Measurements from ENCODE around the gene NHS.

NHS gene

GRCh38 chrX:17520016-17520615 is 145.1 kb downstream of the NHS start:
- TF ChIP-seq POLR2AphosphoS5 (IDR thresholded peaks at IDR 0.05; ENCODE audit: low read depth, low read length) (no peak), SIN3A (IDR thresholded peaks at IDR 0.05; ENCODE audit: borderline replicate concordance, insufficient read depth, low read length) (no peak), TAF1 (IDR thresholded peaks at IDR 0.05; ENCODE audit: borderline replicate concordance, insufficient read depth, low read length) (no peak), FOXP2 (optimal IDR thresholded peaks at IDR 0.05; ENCODE audit: borderline replicate concordance, extremely low read depth, extremely low read length, insufficient read depth) (no peak)
- TF ChIP-seq, protein P1, sequence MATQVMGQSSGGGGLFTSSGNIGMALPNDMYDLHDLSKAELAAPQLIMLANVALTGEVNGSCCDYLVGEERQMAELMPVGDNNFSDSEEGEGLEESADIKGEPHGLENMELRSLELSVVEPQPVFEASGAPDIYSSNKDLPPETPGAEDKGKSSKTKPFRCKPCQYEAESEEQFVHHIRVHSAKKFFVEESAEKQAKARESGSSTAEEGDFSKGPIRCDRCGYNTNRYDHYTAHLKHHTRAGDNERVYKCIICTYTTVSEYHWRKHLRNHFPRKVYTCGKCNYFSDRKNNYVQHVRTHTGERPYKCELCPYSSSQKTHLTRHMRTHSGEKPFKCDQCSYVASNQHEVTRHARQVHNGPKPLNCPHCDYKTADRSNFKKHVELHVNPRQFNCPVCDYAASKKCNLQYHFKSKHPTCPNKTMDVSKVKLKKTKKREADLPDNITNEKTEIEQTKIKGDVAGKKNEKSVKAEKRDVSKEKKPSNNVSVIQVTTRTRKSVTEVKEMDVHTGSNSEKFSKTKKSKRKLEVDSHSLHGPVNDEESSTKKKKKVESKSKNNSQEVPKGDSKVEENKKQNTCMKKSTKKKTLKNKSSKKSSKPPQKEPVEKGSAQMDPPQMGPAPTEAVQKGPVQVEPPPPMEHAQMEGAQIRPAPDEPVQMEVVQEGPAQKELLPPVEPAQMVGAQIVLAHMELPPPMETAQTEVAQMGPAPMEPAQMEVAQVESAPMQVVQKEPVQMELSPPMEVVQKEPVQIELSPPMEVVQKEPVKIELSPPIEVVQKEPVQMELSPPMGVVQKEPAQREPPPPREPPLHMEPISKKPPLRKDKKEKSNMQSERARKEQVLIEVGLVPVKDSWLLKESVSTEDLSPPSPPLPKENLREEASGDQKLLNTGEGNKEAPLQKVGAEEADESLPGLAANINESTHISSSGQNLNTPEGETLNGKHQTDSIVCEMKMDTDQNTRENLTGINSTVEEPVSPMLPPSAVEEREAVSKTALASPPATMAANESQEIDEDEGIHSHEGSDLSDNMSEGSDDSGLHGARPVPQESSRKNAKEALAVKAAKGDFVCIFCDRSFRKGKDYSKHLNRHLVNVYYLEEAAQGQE (IDR thresholded peaks at IDR 0.05; ENCODE audit: insufficient read depth in 1 of 2, low read depth in 2 of 2, low read length in 2 of 2): no peak

DNA sequence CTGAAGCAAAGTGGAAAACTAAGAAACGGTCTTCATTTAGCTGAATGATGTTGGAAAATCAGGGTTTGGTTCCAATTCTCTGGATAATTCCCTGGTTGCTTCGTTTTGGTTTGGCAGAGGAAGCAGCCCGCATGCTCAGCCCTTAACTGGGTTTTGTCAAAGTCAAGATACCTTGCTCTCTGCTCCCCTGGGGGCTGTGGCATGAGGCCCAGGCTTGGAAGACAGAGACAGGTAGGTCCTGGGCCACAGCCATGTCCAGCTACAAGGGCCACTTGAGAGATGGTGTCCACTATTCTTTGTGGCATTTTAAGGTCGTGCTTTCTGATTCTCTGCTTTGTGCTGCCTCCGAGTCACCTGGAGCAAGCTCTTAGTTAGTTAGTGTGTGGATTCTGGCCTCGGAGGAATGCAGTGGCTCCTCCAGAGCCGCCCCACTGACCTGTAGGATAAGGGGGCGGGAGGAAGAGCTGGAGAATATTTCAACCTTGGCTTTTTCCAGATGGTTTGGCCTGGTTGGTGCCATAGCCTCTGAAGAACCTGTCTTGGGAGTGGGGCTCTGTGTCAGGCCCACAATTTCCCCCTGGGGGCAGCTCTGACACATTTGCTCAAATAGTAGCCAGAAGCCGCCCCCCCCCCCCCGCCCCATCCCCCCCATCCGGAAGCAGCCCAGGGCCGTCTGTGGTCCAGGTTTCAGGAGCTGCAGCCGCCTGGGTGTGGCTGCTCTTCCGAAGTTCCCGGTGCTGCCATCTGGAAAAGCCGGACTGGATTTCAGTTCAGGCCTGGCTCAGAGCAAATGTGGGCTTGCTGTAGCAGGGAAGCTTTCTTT is 147.1 kb downstream of the NHS start:
- no peak for TF ChIP-seq POLR2AphosphoS5 (IDR thresholded peaks at IDR 0.05; ENCODE audit: low read depth, low read length)
- TF ChIP-seq FOXP2 (optimal IDR thresholded peaks at IDR 0.05; ENCODE audit: borderline replicate concordance, extremely low read depth, extremely low read length, insufficient read depth): no peak
- TF ChIP-seq SIN3A (IDR thresholded peaks at IDR 0.05; ENCODE audit: borderline replicate concordance, insufficient read depth, low read length): no peak
- TF ChIP-seq, protein P1 (IDR thresholded peaks at IDR 0.05; ENCODE audit: insufficient read depth in 1 of 2, low read depth in 2 of 2, low read length in 2 of 2): no peak
- no peak for TF ChIP-seq TAF1 (IDR thresholded peaks at IDR 0.05; ENCODE audit: borderline replicate concordance, insufficient read depth, low read length)

DNA sequence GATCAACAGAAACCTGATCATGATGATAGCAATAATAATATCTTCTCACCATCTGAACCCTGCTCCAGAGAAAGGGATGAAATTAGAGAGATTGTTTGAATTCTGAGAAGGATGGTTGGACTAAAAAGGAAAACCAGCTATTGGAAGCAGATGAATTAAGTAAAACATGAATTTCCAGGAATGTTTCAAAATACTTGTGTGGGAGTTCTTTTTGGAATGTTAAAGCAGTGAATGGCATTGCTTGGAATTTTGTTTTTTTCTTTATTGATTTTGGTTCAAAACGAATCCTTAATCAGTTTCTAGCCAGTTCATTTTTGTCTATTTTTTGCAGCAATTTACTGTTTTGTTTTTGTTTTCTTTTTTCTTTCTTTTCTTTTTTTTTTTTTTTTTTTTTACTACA is 150.3 kb downstream of the NHS start:
- no peak for TF ChIP-seq POLR2AphosphoS5 (IDR thresholded peaks at IDR 0.05; ENCODE audit: low read depth, low read length)
- no peak for TF ChIP-seq TAF1 (IDR thresholded peaks at IDR 0.05; ENCODE audit: borderline replicate concordance, insufficient read depth, low read length)
- TF ChIP-seq FOXP2 (optimal IDR thresholded peaks at IDR 0.05; ENCODE audit: borderline replicate concordance, extremely low read depth, extremely low read length, insufficient read depth): no peak
- TF ChIP-seq SIN3A (IDR thresholded peaks at IDR 0.05; ENCODE audit: borderline replicate concordance, insufficient read depth, low read length): no peak
- TF ChIP-seq, protein P1 (IDR thresholded peaks at IDR 0.05; ENCODE audit: insufficient read depth in 1 of 2, low read depth in 2 of 2, low read length in 2 of 2): no peak

- TF ChIP-seq FOXP2 (optimal IDR thresholded peaks at IDR 0.05; ENCODE audit: borderline replicate concordance, extremely low read depth, extremely low read length, insufficient read depth) (no peak), POLR2AphosphoS5 (IDR thresholded peaks at IDR 0.05; ENCODE audit: low read depth, low read length) (no peak), SIN3A (IDR thresholded peaks at IDR 0.05; ENCODE audit: borderline replicate concordance, insufficient read depth, low read length) (no peak), TAF1 (IDR thresholded peaks at IDR 0.05; ENCODE audit: borderline replicate concordance, insufficient read depth, low read length) (no peak)
- TF ChIP-seq, protein P1 (IDR thresholded peaks at IDR 0.05; ENCODE audit: insufficient read depth in 1 of 2, low read depth in 2 of 2, low read length in 2 of 2): no peak
These were observed 151.0 kb downstream of the NHS start for GRCh38 chrX:17525762-17526555.

All from PFSK-1 (cell line).